Measurements from ENCODE around the gene RAD51D. TPM values are rescaled to one million over a fixed set of nuclear protein-coding genes. Genes with fewer than 3 reads are reported as not detected.
A peak's percentile ranks its signal among the peaks of the same experiment; 100 is the strongest.

The RAD51D gene
- total RNA-seq, 1 donor from 2014 or later: 13.2 TPM

DNA sequence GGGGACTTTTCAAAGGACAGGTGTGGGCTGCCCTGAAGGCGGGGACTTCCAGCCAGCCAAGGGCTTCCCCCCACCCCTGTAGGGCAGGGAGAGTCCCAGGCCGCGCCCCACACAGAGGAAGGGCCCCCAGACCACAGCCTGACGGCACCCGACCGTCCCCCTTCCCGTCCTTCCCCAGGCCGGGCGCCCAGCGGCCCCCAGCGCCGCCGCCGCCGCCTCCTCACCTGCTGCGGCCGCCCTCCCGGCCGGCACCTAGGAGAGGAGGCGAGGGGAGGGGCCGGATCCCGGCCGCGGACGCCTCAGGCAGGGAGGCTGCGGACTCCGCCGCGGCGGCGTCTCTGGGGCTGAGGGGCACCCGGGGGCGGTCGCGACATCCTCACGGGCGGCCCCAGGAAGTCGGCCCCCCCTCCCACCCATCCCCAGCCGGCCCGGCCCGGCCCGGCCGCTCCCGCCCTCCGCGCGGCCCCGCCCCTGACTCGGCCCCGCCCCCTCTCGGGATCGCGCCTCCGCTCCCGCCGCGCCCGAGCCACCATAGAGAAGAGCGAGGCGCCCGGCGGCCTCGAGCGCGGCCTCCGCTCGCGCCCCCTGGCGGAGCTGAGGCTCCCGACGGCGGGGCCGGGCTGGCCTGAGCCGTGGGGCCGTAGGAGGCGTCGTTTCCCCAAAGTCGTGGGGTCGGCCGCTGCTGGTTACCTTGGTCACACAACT is 30.6 kb downstream of the RAD51D start:
- Histone ChIP-seq H3K9me3 (no peaks in the 10 kb centered on the region), H3K4me1 (peaks cover 24% of the 10 kb centered on the region), H3K27ac (peak overlapping the region; percentile 93), H3K4me3 (peak overlapping the region; percentile 92), H3K27me3 (ENCODE audit: low read depth) (no peaks in the 10 kb centered on the region), H3K36me3 (no peaks in the 10 kb centered on the region)
- TF ChIP-seq, protein P1, sequence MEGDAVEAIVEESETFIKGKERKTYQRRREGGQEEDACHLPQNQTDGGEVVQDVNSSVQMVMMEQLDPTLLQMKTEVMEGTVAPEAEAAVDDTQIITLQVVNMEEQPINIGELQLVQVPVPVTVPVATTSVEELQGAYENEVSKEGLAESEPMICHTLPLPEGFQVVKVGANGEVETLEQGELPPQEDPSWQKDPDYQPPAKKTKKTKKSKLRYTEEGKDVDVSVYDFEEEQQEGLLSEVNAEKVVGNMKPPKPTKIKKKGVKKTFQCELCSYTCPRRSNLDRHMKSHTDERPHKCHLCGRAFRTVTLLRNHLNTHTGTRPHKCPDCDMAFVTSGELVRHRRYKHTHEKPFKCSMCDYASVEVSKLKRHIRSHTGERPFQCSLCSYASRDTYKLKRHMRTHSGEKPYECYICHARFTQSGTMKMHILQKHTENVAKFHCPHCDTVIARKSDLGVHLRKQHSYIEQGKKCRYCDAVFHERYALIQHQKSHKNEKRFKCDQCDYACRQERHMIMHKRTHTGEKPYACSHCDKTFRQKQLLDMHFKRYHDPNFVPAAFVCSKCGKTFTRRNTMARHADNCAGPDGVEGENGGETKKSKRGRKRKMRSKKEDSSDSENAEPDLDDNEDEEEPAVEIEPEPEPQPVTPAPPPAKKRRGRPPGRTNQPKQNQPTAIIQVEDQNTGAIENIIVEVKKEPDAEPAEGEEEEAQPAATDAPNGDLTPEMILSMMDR (IDR thresholded peaks at IDR 0.05): peak; percentile 82
- ATAC-seq (peak; percentile 97 to 98), DNase-seq (peak; percentile 90)
- intact Hi-C loops (cut with DNase I): no loop called here

DNA sequence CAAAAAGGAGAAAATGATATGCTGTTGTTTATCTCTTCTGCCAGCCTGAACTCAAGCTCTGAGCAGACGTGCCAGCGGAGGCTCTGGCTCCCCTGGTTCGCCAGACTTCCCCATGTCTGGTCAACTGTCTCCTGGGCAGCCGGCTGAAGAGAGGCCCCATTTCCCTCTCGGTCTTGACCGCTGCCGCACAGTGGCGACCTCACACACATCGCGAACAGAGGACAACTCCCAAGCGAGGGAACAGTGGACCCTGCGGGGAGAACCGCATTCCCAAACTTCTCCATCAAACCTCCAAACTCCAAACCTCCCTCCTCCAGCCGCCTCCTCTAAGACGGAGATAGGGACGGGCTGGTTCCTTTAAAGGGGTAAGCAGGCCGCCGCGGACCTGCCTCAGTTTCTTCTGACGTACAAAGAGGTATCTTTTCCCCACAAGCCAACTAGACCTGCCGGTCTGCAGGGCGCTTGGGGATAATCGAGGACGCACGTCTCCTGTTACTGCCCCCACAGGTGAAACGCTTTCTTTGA is 31.2 kb downstream of the RAD51D start:
- DNase-seq (peak; percentile 75), ATAC-seq (peak; percentile 67 to 70)
- Histone ChIP-seq H3K27ac (peak overlapping the region; percentile 93), H3K36me3 (no peaks in the 10 kb centered on the region), H3K4me3 (peak overlapping the region; percentile 92), H3K4me1 (peaks cover 24% of the 10 kb centered on the region), H3K27me3 (ENCODE audit: low read depth) (no peaks in the 10 kb centered on the region), H3K9me3 (no peaks in the 10 kb centered on the region)
- intact Hi-C loops (cut with DNase I): no loop called here
- TF ChIP-seq, protein P1 (IDR thresholded peaks at IDR 0.05): no peak

DNA sequence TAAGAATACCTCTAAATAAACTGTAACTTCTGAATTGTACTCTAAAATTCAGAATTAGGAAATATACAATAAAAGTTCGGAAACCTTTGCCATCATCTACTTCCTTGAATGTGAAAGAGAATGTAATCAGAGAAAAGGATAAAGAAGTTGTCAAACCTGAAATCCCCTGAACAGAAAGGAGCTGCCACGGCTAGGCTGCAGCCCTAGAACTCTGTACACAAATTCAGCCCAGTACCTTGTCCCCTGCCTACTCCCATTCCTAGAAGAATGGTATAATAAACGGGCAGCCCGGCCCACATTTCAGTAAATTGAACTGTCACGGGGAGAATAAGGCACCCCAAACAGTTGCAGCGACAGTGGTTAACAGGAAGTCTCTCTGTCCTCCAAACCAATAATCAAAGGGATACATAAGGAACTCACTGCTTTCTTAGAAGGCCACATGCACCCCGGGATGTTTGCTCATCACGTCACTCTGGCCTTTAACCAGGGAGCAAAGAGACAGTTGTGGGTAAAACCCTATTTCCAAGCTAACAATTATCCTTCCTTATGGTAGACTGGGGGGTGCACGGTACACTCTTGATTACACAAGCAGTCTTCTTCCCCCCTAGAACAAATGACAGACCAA is 31.8 kb downstream of the RAD51D start:
- H3K36me3 ChIP-seq: no peaks in the 10 kb centered on the region
- intact Hi-C loops (cut with DNase I): no loop called here
- DNase-seq: no peak

DNA sequence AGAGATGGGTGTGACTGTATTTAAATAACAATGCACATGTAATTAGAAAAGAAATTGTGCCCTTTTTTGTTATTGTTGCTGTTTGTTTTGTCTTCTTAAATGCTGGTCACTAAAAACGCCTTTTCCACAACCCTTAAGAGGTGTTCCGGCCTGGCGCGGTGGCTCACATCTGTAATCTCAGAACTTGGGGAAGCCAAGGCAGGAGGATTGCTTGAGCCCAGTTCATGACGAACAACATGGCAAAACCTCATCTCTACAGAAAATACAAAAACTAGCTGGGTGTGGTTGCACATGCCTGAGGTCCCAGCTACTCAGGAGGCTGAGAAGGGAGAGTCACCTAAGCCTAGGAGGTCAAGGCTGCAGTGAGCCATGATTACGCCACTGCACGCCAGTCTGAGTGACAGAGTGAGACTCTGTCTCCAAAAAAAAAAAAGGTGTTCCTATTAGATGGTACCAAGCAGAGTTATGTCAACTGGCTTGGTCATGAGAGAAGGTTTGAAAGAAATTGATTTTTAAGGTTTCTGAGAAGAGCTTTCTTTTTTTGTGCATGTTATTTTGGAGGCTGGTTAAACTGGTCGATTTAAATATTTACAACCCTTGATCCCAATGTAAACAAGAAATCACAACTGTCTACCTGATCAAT is 32.6 kb downstream of the RAD51D start:
- Histone ChIP-seq H3K4me1 (peaks cover 31% of the 10 kb centered on the region), H3K27ac (no peak overlapping the region), H3K27me3 (ENCODE audit: low read depth) (no peaks in the 10 kb centered on the region), H3K4me3 (no peak overlapping the region), H3K9me3 (no peaks in the 10 kb centered on the region), H3K36me3 (no peaks in the 10 kb centered on the region)
- ATAC-seq: no peak
- TF ChIP-seq, protein P1 (IDR thresholded peaks at IDR 0.05): no peak
- intact Hi-C loops (cut with DNase I): no loop called here
- DNase-seq: no peak

More for the DNA sequence above, 31.8 kb downstream of the RAD51D start:
- Histone ChIP-seq H3K9me3 (no peaks in the 10 kb centered on the region), H3K4me3 (peak overlapping the region; percentile 92), H3K4me1 (peaks cover 24% of the 10 kb centered on the region), H3K27me3 (ENCODE audit: low read depth) (no peaks in the 10 kb centered on the region), H3K27ac (peak overlapping the region; percentile 93)
- TF ChIP-seq, protein P1 (IDR thresholded peaks at IDR 0.05): no peak
- peak in 1 of 2 donors; percentile 11 for ATAC-seq

DNA sequence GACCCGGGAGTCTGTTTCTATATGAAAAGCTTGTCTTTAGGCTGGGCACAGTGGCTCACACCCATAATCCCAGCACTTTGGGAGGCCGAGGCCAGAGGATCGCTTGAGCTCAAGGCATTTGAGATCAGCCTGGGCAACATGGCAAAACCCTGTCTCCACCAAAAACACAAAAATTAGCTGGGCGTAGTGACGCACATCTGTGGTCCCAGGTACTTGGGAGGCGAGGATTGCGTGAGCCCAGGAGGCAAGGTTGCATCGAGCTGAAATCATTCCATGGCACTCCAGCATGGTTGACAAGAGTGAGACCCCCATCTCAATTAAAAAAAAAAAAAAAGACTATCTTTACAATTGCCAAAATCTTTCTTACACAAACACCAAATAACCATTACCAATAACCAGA is 33.5 kb downstream of the RAD51D start:
- Histone ChIP-seq H3K27ac (no peak overlapping the region), H3K4me3 (no peak overlapping the region), H3K36me3 (no peaks in the 10 kb centered on the region), H3K27me3 (ENCODE audit: low read depth) (no peaks in the 10 kb centered on the region), H3K9me3 (no peaks in the 10 kb centered on the region), H3K4me1 (peaks cover 32% of the 10 kb centered on the region)
- TF ChIP-seq, protein P1 (IDR thresholded peaks at IDR 0.05): no peak
- no peak for ATAC-seq
- intact Hi-C loops (cut with DNase I): no loop called here
- no peak for DNase-seq

Data from lower lobe of right lung (tissue), 2 donors.